Ramos (cell line): Measurements from ENCODE around the gene TRAPPC10.

ENCODE experiments used
- in situ Hi-C: fragments of 300-500 bp; cut with MboI; formaldehyde crosslinking; loops from one replicate; pipeline ENCODE4 v1.14.3; 2022; ENCODE audit warnings: low sequenced_read_pairs; ENCODE audit not compliant: unreplicated experiment

Gene TRAPPC10

GRCh38 chr21:43982489-43983078, 29.5 kb upstream of the TRAPPC10 start:
- in situ Hi-C loops = no loop called here

GRCh38 chr21:43983390-43983789, 28.7 kb upstream of the TRAPPC10 start:
- in situ Hi-C loops = no loop called here

GRCh38 chr21:43983860-43984420, 28.2 kb upstream of the TRAPPC10 start:
- in situ Hi-C loops = no loop called here

GRCh38 chr21:43984905-43985689, 27.0 kb upstream of the TRAPPC10 start:
- in situ Hi-C loops = no loop called here

- in situ Hi-C loops = no loop called here
Measured at GRCh38 chr21:43985690-43986251, 26.3 kb upstream of the TRAPPC10 start.

- in situ Hi-C loops = no loop called here
Measured at GRCh38 chr21:43986544-43987451, 25.3 kb upstream of the TRAPPC10 start.

GRCh38 chr21:43987509-43987908, 24.6 kb upstream of the TRAPPC10 start:
- in situ Hi-C loops = no loop called here

- in situ Hi-C loops = no loop called here
Measured at GRCh38 chr21:43988016-43988415, 24.1 kb upstream of the TRAPPC10 start.

- in situ Hi-C loops = no loop called here
Measured at GRCh38 chr21:43988506-43989230, 23.4 kb upstream of the TRAPPC10 start.

GRCh38 chr21:43989401-43989800, 22.7 kb upstream of the TRAPPC10 start:
- in situ Hi-C loops = no loop called here

- in situ Hi-C loops = loop anchor here (10.0 kb wide), 1 partner anchor 47 kb away; no protein-coding TSS in a partner anchor
Measured at GRCh38 chr21:43991447-43991991, 20.6 kb upstream of the TRAPPC10 start.

- in situ Hi-C loops = loop anchor here (10.0 kb wide), 1 partner anchor 47 kb away; no protein-coding TSS in a partner anchor
Measured at GRCh38 chr21:43992121-43992520, 20.0 kb upstream of the TRAPPC10 start.

GRCh38 chr21:43993420-43993934, 18.6 kb upstream of the TRAPPC10 start:
- in situ Hi-C loops = loop anchor here (10.0 kb wide), 1 partner anchor 49 kb away; no protein-coding TSS in a partner anchor

- in situ Hi-C loops = loop anchor here (10.0 kb wide), 1 partner anchor 49 kb away; no protein-coding TSS in a partner anchor
Measured at GRCh38 chr21:43994085-43994484, 18.0 kb upstream of the TRAPPC10 start.

GRCh38 chr21:43994646-43995045, 17.5 kb upstream of the TRAPPC10 start:
- in situ Hi-C loops = loop anchor here (10.0 kb wide), 1 partner anchor 50 kb away; no protein-coding TSS in a partner anchor

- in situ Hi-C loops = loop anchor here (10.0 kb wide), 1 partner anchor 51 kb away; no protein-coding TSS in a partner anchor
Measured at GRCh38 chr21:43995521-43996105, 16.5 kb upstream of the TRAPPC10 start.

GRCh38 chr21:43997766-43998742, 14.1 kb upstream of the TRAPPC10 start:
- in situ Hi-C loops = loop anchor here (10.0 kb wide), 1 partner anchor 53 kb away; no protein-coding TSS in a partner anchor
